OCI-LY1 (cell line): ENCODE measurements around the gene TAAR6.
A peak's percentile ranks its signal among the peaks of the same experiment; 100 is the strongest.

ENCODE experiments used
- EZH2 ChIP-seq: fragments of 200-600 bp; sonication (generic), shearing (Covaris generic); IDR thresholded peaks from 2 replicates; pipeline ENCODE4 v1.8.0; 2017; ENCODE audit warnings: borderline replicate concordance, mixed run types, mild to moderate bottlenecking, antibody characterized with exemption, low read length, moderate library complexity, mixed read lengths
- TF ChIP-seq, protein P1 (sequence below): fragments of 200-600 bp; sonication (generic), shearing (Covaris generic); IDR thresholded peaks from 2 replicates; pipeline ENCODE4 v1.5.1; 2017; ENCODE audit warnings: mild to moderate bottlenecking, antibody characterized with exemption, low read length, moderate library complexity, mixed read lengths

DNA sequence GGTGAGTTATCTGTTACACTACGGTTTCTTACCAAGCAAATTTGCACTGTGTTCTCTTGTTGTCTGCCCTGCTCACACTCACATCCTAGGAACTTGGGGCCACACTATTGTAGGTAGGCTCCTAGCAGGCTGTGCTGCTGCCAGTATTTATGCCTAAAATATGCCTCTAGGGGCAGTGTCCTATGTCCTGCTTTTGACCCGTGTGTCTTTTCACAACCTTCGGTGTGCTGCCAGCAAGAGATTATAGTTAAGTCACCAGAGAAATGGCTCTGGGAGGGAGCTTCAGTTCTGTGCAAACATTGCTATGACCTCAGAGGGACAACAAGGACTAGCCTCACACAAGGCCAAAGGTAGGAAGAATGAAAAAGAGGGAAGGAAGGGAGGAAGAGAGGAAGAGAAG is 28.4 kb downstream of the TAAR6 start:
- TF ChIP-seq, protein P1, sequence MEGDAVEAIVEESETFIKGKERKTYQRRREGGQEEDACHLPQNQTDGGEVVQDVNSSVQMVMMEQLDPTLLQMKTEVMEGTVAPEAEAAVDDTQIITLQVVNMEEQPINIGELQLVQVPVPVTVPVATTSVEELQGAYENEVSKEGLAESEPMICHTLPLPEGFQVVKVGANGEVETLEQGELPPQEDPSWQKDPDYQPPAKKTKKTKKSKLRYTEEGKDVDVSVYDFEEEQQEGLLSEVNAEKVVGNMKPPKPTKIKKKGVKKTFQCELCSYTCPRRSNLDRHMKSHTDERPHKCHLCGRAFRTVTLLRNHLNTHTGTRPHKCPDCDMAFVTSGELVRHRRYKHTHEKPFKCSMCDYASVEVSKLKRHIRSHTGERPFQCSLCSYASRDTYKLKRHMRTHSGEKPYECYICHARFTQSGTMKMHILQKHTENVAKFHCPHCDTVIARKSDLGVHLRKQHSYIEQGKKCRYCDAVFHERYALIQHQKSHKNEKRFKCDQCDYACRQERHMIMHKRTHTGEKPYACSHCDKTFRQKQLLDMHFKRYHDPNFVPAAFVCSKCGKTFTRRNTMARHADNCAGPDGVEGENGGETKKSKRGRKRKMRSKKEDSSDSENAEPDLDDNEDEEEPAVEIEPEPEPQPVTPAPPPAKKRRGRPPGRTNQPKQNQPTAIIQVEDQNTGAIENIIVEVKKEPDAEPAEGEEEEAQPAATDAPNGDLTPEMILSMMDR: peak; percentile 45; the same call in 1 of the 2 replicates
- no peak for TF ChIP-seq EZH2
